Measurements from ENCODE around the gene TMEM109.
"Not testable (repeated sequence)": the region's sequence is repeated elsewhere in the genome, so short reads cannot be mapped to it uniquely, and the experiment has no call there.

TMEM109 gene

GRCh38 chr11:60906132-60906972 lies 7.6 kb upstream of the TMEM109 start, which contains the start of gene PRPF19:
PRPF19 (minus strand) TSS chr11:60906585; CDS start chr11:60906382, 203 bp downstream.
- no CpG with 5 or more reads among the region's 75 CpGs for WGBS (ENCODE audit: extremely low coverage, insufficient coverage, insufficient read length)

GRCh38 chr11:60908803-60909202 lies 5.2 kb upstream of the TMEM109 start:
- no CpG with 5 or more reads among the region's 1 CpG for WGBS (ENCODE audit: extremely low coverage, insufficient coverage, insufficient read length)
- no peak overlapping the region for H4K12ac ChIP-seq (ENCODE audit: low read depth, low read length)
- no peak for DNase-seq
- no peak overlapping the region for H3K18ac ChIP-seq (ENCODE audit: low read length)
- H4K91ac ChIP-seq (ENCODE audit: low read depth, low read length) = no peak overlapping the region
- H3K4me1 ChIP-seq (ENCODE audit: control insufficient read depth in 1 of 2, insufficient read depth in 2 of 2, low read length in 2 of 2) = peaks cover 8 to 9% of the 10 kb centered on the region in 2 experiments
- no peak overlapping the region for H3K4me2 ChIP-seq (ENCODE audit: low read length)
- no peak overlapping the region for H2AK5ac ChIP-seq (ENCODE audit: low read length)
- no peaks in the 10 kb centered on the region for H3K36me3 ChIP-seq (ENCODE audit: control insufficient read depth in 1 of 2, insufficient read depth in 2 of 2, low read length in 2 of 2)
- H2BK12ac ChIP-seq (ENCODE audit: low read length) = no peak overlapping the region
- H3K4me3 ChIP-seq (ENCODE audit: low read depth, low read length) = no peak overlapping the region
- no peak overlapping the region for H4K8ac ChIP-seq (ENCODE audit: low read depth, low read length)
- no peak overlapping the region for H3K27ac ChIP-seq (ENCODE audit: low read depth, low read length)
- no peak overlapping the region for H3K14ac ChIP-seq (ENCODE audit: low read length)
- no peak overlapping the region for H3K4ac ChIP-seq (ENCODE audit: low read depth, low read length)
- H3K27me3 ChIP-seq (ENCODE audit: insufficient read depth, low read length) = no peaks in the 10 kb centered on the region
- H3K79me2 ChIP-seq (ENCODE audit: control insufficient read depth, insufficient read depth, low read length, poor library complexity) = peaks cover 8% of the 10 kb centered on the region
- H3K23ac ChIP-seq (ENCODE audit: low read length) = no peak overlapping the region
- no peak overlapping the region for H2AFZ ChIP-seq (ENCODE audit: insufficient read depth, low read length, poor library complexity)
- H3K9me3 ChIP-seq (ENCODE audit: insufficient read depth, low read depth, low read length) = no peaks in the 10 kb centered on the region
- no peak overlapping the region for H2BK120ac ChIP-seq (ENCODE audit: insufficient read depth, low read length, poor library complexity)
- no peak overlapping the region for H2BK5ac ChIP-seq (ENCODE audit: low read depth, low read length, poor library complexity)
- H3K9ac ChIP-seq (ENCODE audit: low read length) = no peak overlapping the region
- peaks cover 7% of the 10 kb centered on the region for H3K79me1 ChIP-seq (ENCODE audit: low read length)

More at GRCh38 chr11:60906132-60906972, 7.6 kb upstream of the TMEM109 start, which contains the start of gene PRPF19:
- H2AFZ ChIP-seq (ENCODE audit: insufficient read depth, low read length, poor library complexity) = peak within 1 kb of the TSS; percentile 69
- peak within 1 kb of the TSS; percentile 73 for H4K12ac ChIP-seq (ENCODE audit: low read depth, low read length)
- H3K4ac ChIP-seq (ENCODE audit: low read depth, low read length) = peak within 1 kb of the TSS; percentile 86
- peak within 1 kb of the TSS; percentile 45 for H2BK120ac ChIP-seq (ENCODE audit: insufficient read depth, low read length, poor library complexity)
- H2AK5ac ChIP-seq (ENCODE audit: low read length) = peak within 1 kb of the TSS; percentile 13
- H4K8ac ChIP-seq (ENCODE audit: low read depth, low read length) = peak within 1 kb of the TSS; percentile 81
- H2BK12ac ChIP-seq (ENCODE audit: low read length) = no peak within 1 kb of the TSS
- peaks cover 4% of the 10 kb centered on the region for H3K79me1 ChIP-seq (ENCODE audit: low read length)
- H3K9ac ChIP-seq (ENCODE audit: low read length) = peak within 1 kb of the TSS; percentile 85
- H3K14ac ChIP-seq (ENCODE audit: low read length) = peak within 1 kb of the TSS; percentile 91
- peaks cover 2 to 4% of the 10 kb centered on the region in 2 experiments for H3K4me1 ChIP-seq (ENCODE audit: control insufficient read depth in 1 of 2, insufficient read depth in 2 of 2, low read length in 2 of 2)
- peaks cover 8% of the 10 kb centered on the region for H3K79me2 ChIP-seq (ENCODE audit: control insufficient read depth, insufficient read depth, low read length, poor library complexity)
- no peaks in the 10 kb centered on the region for H3K9me3 ChIP-seq (ENCODE audit: insufficient read depth, low read depth, low read length)
- H3K36me3 ChIP-seq (ENCODE audit: control insufficient read depth in 1 of 2, insufficient read depth in 2 of 2, low read length in 2 of 2) = peaks cover 16 to 23% of the 10 kb centered on the region in 2 experiments
- H3K4me3 ChIP-seq (ENCODE audit: low read depth, low read length) = peak within 1 kb of the TSS; percentile 95
- H3K27ac ChIP-seq (ENCODE audit: low read depth, low read length) = peak within 1 kb of the TSS; percentile 81
- peak within 1 kb of the TSS; percentile 98 for H3K4me2 ChIP-seq (ENCODE audit: low read length)
- peak; percentile 98 to 100 for DNase-seq
- H3K23ac ChIP-seq (ENCODE audit: low read length) = no peak within 1 kb of the TSS
- no peaks in the 10 kb centered on the region for H3K27me3 ChIP-seq (ENCODE audit: insufficient read depth, low read length)
- peak within 1 kb of the TSS; percentile 79 for H4K91ac ChIP-seq (ENCODE audit: low read depth, low read length)
- H3K18ac ChIP-seq (ENCODE audit: low read length) = peak within 1 kb of the TSS; percentile 57
- peak within 1 kb of the TSS; percentile 37 for H2BK5ac ChIP-seq (ENCODE audit: low read depth, low read length, poor library complexity)

- H3K79me2 ChIP-seq (ENCODE audit: control insufficient read depth, insufficient read depth, low read length, poor library complexity) = peaks cover 15% of the 10 kb centered on the region
- not testable (repeated sequence) for H2BK5ac ChIP-seq (ENCODE audit: low read depth, low read length, poor library complexity); H2BK12ac ChIP-seq (ENCODE audit: low read length); H4K8ac ChIP-seq (ENCODE audit: low read depth, low read length); H3K27me3 ChIP-seq (ENCODE audit: insufficient read depth, low read length); H3K23ac ChIP-seq (ENCODE audit: low read length); DNase-seq; H3K4me1 ChIP-seq (ENCODE audit: control insufficient read depth in 1 of 2, insufficient read depth in 2 of 2, low read length in 2 of 2); H3K4me3 ChIP-seq (ENCODE audit: low read depth, low read length); H3K9me3 ChIP-seq (ENCODE audit: insufficient read depth, low read depth, low read length); H4K91ac ChIP-seq (ENCODE audit: low read depth, low read length); H3K27ac ChIP-seq (ENCODE audit: low read depth, low read length); H3K18ac ChIP-seq (ENCODE audit: low read length); H3K14ac ChIP-seq (ENCODE audit: low read length); H2AFZ ChIP-seq (ENCODE audit: insufficient read depth, low read length, poor library complexity); H2AK5ac ChIP-seq (ENCODE audit: low read length); H3K4me2 ChIP-seq (ENCODE audit: low read length); H3K36me3 ChIP-seq (ENCODE audit: control insufficient read depth in 1 of 2, insufficient read depth in 2 of 2, low read length in 2 of 2); H4K12ac ChIP-seq (ENCODE audit: low read depth, low read length); H3K4ac ChIP-seq (ENCODE audit: low read depth, low read length); H2BK120ac ChIP-seq (ENCODE audit: insufficient read depth, low read length, poor library complexity); H3K9ac ChIP-seq (ENCODE audit: low read length)
- peaks cover 16% of the 10 kb centered on the region for H3K79me1 ChIP-seq (ENCODE audit: low read length)
- WGBS (ENCODE audit: extremely low coverage, insufficient coverage, insufficient read length) = no CpG with 5 or more reads among the region's 3 CpGs
Measured at GRCh38 chr11:60909680-60910280, 4.2 kb upstream of the TMEM109 start.

GRCh38 chr11:60910281-60910687 lies 3.7 kb upstream of the TMEM109 start:
- WGBS (ENCODE audit: extremely low coverage, insufficient coverage, insufficient read length) = no CpG with 5 or more reads among the region's 3 CpGs
- Histone ChIP-seq H3K9me3 (ENCODE audit: insufficient read depth, low read depth, low read length) (no peaks in the 10 kb centered on the region), H3K4me3 (ENCODE audit: low read depth, low read length) (no peak overlapping the region), H3K18ac (ENCODE audit: low read length) (no peak overlapping the region), H3K79me2 (ENCODE audit: control insufficient read depth, insufficient read depth, low read length, poor library complexity) (peaks cover 15% of the 10 kb centered on the region), H2BK12ac (ENCODE audit: low read length) (no peak overlapping the region), H3K4me2 (ENCODE audit: low read length) (no peak overlapping the region), H2BK5ac (ENCODE audit: low read depth, low read length, poor library complexity) (no peak overlapping the region), H3K36me3 (ENCODE audit: control insufficient read depth in 1 of 2, insufficient read depth in 2 of 2, low read length in 2 of 2) (no peaks in the 10 kb centered on the region), H4K12ac (ENCODE audit: low read depth, low read length) (no peak overlapping the region), H3K4ac (ENCODE audit: low read depth, low read length) (no peak overlapping the region), H3K9ac (ENCODE audit: low read length) (no peak overlapping the region), H3K4me1 (ENCODE audit: control insufficient read depth in 1 of 2, insufficient read depth in 2 of 2, low read length in 2 of 2) (peaks cover 7 to 8% of the 10 kb centered on the region in 2 experiments), H4K91ac (ENCODE audit: low read depth, low read length) (no peak overlapping the region), H4K8ac (ENCODE audit: low read depth, low read length) (no peak overlapping the region), H2BK120ac (ENCODE audit: insufficient read depth, low read length, poor library complexity) (no peak overlapping the region), H3K79me1 (ENCODE audit: low read length) (peaks cover 16% of the 10 kb centered on the region), H3K27ac (ENCODE audit: low read depth, low read length) (no peak overlapping the region), H3K14ac (ENCODE audit: low read length) (no peak overlapping the region), H2AK5ac (ENCODE audit: low read length) (no peak overlapping the region), H3K23ac (ENCODE audit: low read length) (no peak overlapping the region), H3K27me3 (ENCODE audit: insufficient read depth, low read length) (no peaks in the 10 kb centered on the region), H2AFZ (ENCODE audit: insufficient read depth, low read length, poor library complexity) (no peak overlapping the region)
- DNase-seq = no peak

Data from trophoblast cell (in vitro differentiated cells and primary cell).